Ishikawa (cell line): ENCODE data around the gene RBCK1.

ENCODE experiments used
- CEBPB ChIP-seq: IDR thresholded peaks from 2 replicates; pipeline ENCODE4 v1.6.1; 2012
- CREB1 ChIP-seq: IDR thresholded peaks from 2 replicates; pipeline ENCODE4 v1.6.1; 2012; ENCODE audit warnings: low read depth
- EGR1 ChIP-seq: IDR thresholded peaks from 2 replicates; pipeline ENCODE4 v1.6.1; 2012
- EP300 ChIP-seq: IDR thresholded peaks from 2 replicates; pipeline ENCODE4 v1.6.1; 2012; ENCODE audit warnings: borderline replicate concordance
- FOXM1 ChIP-seq: IDR thresholded peaks from 2 replicates; pipeline ENCODE4 v1.6.1; 2012; ENCODE audit warnings: low read depth, borderline replicate concordance
- MAX ChIP-seq: IDR thresholded peaks from 2 replicates; pipeline ENCODE4 v1.6.1; 2012
- NFIC ChIP-seq: IDR thresholded peaks from 2 replicates; pipeline ENCODE4 v1.6.1; 2012
- RAD21 ChIP-seq: IDR thresholded peaks from 2 replicates; pipeline ENCODE4 v1.6.1; 2012; ENCODE audit warnings: low read depth
- TAF1 ChIP-seq: IDR thresholded peaks from 2 replicates; pipeline ENCODE4 v1.6.1; 2012; ENCODE audit warnings: low read depth, mild to moderate bottlenecking
- TCF12 ChIP-seq: IDR thresholded peaks from 2 replicates; pipeline ENCODE4 v1.6.1; 2012; ENCODE audit warnings: low read depth
- TEAD4 ChIP-seq: IDR thresholded peaks from 2 replicates; pipeline ENCODE4 v1.6.1; 2012
- USF1 ChIP-seq: IDR thresholded peaks from 2 replicates; pipeline ENCODE4 v1.6.1; 2012
- YY1 ChIP-seq: IDR thresholded peaks from 2 replicates; pipeline ENCODE4 v1.6.1; 2012; ENCODE audit warnings: low read depth
- ZBTB7A ChIP-seq: IDR thresholded peaks from 2 replicates; pipeline ENCODE4 v1.6.1; 2012; ENCODE audit warnings: low read depth
- TF ChIP-seq, protein P1 (sequence below): IDR thresholded peaks from 2 replicates; pipeline ENCODE4 v1.6.1; 2012; ENCODE audit warnings: low read depth, mild to moderate bottlenecking

Gene RBCK1

DNA sequence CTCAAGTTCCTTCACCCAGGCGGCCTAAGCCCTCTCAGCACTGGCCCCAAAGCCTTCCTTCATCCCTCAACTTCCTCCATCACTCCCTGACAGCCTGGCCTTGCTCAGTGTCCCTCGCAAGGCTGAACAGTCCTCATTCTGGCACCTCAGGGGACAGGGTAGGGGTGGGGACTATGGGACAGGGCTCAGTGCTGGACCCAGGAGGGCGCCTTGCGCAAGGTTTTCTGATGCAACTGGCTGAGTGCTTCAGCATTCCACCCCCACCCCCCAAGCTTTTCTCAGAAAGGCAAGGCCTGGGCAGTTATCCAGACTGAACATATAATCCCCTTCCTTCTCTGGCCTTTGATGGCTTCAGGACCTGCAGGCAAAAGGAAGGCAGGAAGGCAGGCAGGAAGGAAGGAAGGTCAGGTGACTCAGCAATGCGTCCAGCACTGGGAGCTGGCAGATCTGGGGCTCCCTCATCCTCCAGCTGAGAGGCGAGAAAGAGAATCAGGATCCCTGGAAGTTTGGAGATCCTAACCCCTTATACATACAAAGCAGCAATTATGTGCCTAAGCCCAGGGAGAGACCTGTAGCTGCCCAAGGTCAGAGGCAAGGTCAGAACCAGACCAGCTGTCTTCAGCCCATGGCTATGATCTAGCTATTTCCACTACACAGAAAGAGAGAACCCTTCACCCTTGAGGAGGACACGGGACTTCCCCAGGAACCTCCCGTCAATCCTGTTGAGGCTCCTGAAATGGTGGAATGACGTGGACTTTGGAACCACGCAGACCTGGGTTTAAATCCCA is 36.1 kb upstream of the RBCK1 start:
- TF ChIP-seq TAF1 (no peak; the same call in 1 of the 2 replicates), CREB1 (no peak), MAX (peak; percentile 56; the same call in 1 of the 2 replicates), FOXM1 (no peak), EP300 (peak; percentile 57; the same call in 1 of the 2 replicates), USF1 (peak; percentile 78), CEBPB (peak; percentile 99), YY1 (no peak), TCF12 (no peak), RAD21 (no peak; the same call in 1 of the 2 replicates), ZBTB7A (no peak), EGR1 (no peak), TEAD4 (peak; percentile 37; the same call in 1 of the 2 replicates), NFIC (peak; percentile 55)
- TF ChIP-seq, protein P1, sequence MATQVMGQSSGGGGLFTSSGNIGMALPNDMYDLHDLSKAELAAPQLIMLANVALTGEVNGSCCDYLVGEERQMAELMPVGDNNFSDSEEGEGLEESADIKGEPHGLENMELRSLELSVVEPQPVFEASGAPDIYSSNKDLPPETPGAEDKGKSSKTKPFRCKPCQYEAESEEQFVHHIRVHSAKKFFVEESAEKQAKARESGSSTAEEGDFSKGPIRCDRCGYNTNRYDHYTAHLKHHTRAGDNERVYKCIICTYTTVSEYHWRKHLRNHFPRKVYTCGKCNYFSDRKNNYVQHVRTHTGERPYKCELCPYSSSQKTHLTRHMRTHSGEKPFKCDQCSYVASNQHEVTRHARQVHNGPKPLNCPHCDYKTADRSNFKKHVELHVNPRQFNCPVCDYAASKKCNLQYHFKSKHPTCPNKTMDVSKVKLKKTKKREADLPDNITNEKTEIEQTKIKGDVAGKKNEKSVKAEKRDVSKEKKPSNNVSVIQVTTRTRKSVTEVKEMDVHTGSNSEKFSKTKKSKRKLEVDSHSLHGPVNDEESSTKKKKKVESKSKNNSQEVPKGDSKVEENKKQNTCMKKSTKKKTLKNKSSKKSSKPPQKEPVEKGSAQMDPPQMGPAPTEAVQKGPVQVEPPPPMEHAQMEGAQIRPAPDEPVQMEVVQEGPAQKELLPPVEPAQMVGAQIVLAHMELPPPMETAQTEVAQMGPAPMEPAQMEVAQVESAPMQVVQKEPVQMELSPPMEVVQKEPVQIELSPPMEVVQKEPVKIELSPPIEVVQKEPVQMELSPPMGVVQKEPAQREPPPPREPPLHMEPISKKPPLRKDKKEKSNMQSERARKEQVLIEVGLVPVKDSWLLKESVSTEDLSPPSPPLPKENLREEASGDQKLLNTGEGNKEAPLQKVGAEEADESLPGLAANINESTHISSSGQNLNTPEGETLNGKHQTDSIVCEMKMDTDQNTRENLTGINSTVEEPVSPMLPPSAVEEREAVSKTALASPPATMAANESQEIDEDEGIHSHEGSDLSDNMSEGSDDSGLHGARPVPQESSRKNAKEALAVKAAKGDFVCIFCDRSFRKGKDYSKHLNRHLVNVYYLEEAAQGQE = 0 out of 2 replicates have a peak, but pooled peaks have one; percentile 19

DNA sequence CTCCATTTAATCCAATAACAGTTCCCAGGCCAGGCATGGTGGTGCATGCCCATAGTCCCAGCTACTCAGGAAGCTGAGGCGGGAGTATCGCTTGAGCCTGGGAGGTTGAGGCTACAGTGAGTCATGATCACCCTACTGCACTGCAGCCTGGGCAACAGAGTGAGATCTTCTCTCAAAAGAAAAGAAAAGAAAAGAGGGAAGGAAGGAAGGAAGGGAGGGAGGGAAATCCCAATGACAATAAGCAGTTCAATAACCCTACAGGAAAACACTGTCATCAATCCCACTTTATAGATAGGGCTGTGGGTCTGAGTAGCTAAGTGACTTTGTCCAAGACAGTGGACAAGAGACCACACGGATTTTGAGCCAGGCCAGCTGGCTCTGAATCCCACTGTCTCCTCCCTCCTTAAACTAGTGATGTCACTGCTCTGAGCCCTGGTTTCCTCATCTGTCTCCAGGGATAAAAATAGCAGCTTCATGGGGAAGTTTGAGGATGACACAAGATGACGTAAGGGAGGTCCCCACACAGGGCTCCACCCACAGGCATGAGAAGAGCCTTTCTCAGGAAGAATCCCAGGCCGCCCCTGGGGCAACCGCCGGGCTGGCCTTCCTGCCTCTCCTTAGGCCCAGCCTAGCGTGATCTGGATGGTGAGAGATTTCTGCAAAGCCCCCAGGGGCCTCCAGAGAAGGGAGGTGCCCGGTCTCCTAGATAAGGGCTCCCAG is 34.8 kb upstream of the RBCK1 start:
- TF ChIP-seq CEBPB = no peak
- no peak for TF ChIP-seq TAF1
- no peak for TF ChIP-seq YY1
- TF ChIP-seq TCF12 = no peak
- TF ChIP-seq FOXM1 = no peak
- TF ChIP-seq MAX = no peak
- no peak for TF ChIP-seq NFIC
- no peak for TF ChIP-seq CREB1
- TF ChIP-seq, protein P1 = no peak
- no peak for TF ChIP-seq EGR1
- TF ChIP-seq USF1 = no peak
- TF ChIP-seq TEAD4 = no peak
- no peak for TF ChIP-seq ZBTB7A
- no peak for TF ChIP-seq RAD21
- no peak for TF ChIP-seq EP300

DNA sequence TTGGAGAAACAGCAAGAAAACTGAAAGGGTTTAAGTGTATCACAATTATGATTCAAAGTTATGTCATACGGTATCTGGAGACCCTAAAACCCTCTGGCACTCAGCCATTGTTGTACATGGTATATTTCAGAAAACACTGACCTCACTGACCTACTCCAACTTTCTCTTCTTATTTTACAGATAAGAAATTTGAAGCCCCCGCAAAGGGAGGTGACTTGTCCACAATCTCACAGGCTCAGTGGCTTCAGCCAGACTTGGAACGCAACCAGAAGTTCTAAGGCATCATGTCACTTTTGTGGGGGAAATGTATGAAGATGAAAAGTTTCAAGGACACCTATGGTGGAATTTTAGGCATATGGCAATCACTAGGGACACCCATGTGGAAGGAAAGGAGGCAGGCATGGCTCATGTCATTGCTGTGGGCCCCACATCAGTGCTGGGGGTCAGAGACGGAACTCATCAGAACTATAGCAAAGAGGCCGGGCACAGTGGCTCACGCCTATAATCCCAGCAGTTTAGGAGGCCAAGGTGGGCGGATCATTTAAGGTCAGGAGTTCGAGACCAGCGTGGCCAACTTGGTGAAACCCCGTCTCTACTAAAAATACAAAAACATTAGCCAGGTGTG is 32.7 kb upstream of the RBCK1 start:
- TF ChIP-seq TCF12 (no peak), YY1 (no peak), RAD21 (no peak), EGR1 (no peak), USF1 (no peak)
- TF ChIP-seq, protein P1 = no peak
